Hepatocyte (in vitro differentiated cells): ENCODE results near the gene BHMT2.

ENCODE experiments used
- EZH2 ChIP-seq: fragments of 200-600 bp; sonication (generic); IDR thresholded peaks from 2 replicates; pipeline ENCODE4 v1.6.1; 2016; ENCODE audit warnings: antibody characterized with exemption, mild to moderate bottlenecking, borderline replicate concordance
- EZH2phosphoT487 ChIP-seq: fragments of 200-600 bp; sonication (generic); IDR thresholded peaks from one replicate; pipeline ENCODE4 v1.6.1; 2018; ENCODE audit warnings: antibody characterized with exemption, mild to moderate bottlenecking, low read depth, moderate library complexity; ENCODE audit not compliant: unreplicated experiment, severe bottlenecking
- TF ChIP-seq, protein P1 (sequence below): fragments of 200-600 bp; sonication (generic); IDR thresholded peaks from 2 replicates; pipeline ENCODE4 v1.5.1; 2016; ENCODE audit warnings: antibody characterized with exemption, mild to moderate bottlenecking; ENCODE audit not compliant: poor library complexity

GRCh38 chr5:79091064-79091463 is 21.5 kb downstream of the BHMT2 start:
- TF ChIP-seq, protein P1, sequence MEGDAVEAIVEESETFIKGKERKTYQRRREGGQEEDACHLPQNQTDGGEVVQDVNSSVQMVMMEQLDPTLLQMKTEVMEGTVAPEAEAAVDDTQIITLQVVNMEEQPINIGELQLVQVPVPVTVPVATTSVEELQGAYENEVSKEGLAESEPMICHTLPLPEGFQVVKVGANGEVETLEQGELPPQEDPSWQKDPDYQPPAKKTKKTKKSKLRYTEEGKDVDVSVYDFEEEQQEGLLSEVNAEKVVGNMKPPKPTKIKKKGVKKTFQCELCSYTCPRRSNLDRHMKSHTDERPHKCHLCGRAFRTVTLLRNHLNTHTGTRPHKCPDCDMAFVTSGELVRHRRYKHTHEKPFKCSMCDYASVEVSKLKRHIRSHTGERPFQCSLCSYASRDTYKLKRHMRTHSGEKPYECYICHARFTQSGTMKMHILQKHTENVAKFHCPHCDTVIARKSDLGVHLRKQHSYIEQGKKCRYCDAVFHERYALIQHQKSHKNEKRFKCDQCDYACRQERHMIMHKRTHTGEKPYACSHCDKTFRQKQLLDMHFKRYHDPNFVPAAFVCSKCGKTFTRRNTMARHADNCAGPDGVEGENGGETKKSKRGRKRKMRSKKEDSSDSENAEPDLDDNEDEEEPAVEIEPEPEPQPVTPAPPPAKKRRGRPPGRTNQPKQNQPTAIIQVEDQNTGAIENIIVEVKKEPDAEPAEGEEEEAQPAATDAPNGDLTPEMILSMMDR = no peak
- no peak for TF ChIP-seq EZH2phosphoT487
- TF ChIP-seq EZH2 = no peak
